NT2/D1 (cell line): ENCODE results near the gene NKX2-8.

Experiments used
- DNase-seq: peaks from one replicate; pipeline ENCODE4 v3.0.0-alpha.2; 2011; ENCODE audit warnings: low read depth, low spot score
- H3K27me3 ChIP-seq: 2 replicates; pipeline ENCODE4 v1.6.0; 2011; ENCODE audit warnings: mild to moderate bottlenecking; ENCODE audit not compliant: insufficient read length, insufficient read depth
- H3K36me3 ChIP-seq: 2 replicates; pipeline ENCODE4 v1.6.1; 2011; ENCODE audit warnings: mild to moderate bottlenecking, low read length, mixed read lengths; ENCODE audit not compliant: insufficient read depth, insufficient read length
- H3K4me1 ChIP-seq: 2 replicates; pipeline ENCODE4 v1.5.1; 2011; ENCODE audit not compliant: insufficient read depth, insufficient read length
- H3K4me3 ChIP-seq: 2 replicates; pipeline ENCODE4 v1.5.1; 2011; ENCODE audit warnings: low read depth; ENCODE audit not compliant: insufficient read length
- H3K9ac ChIP-seq: 2 replicates; pipeline ENCODE4 v1.6.0; 2011; ENCODE audit warnings: low read depth; ENCODE audit not compliant: insufficient read length
- H3K9me3 ChIP-seq: 2 replicates; pipeline ENCODE4 v1.5.1; 2011; ENCODE audit warnings: mild to moderate bottlenecking, low read length; ENCODE audit not compliant: insufficient read depth
- SUZ12 ChIP-seq: IDR thresholded peaks from 2 replicates; pipeline ENCODE4 v1.6.1; 2011; ENCODE audit not compliant: insufficient read length, insufficient read depth; ENCODE audit errors: extremely low read depth
- YY1 ChIP-seq: IDR thresholded peaks from 2 replicates; pipeline ENCODE4 v1.6.1; 2011; ENCODE audit not compliant: insufficient read length, insufficient read depth
- ZNF274 ChIP-seq: IDR thresholded peaks from 2 replicates; pipeline ENCODE4 v1.6.1; 2011; ENCODE audit warnings: mild to moderate bottlenecking, low read depth, low read length

NKX2-8 gene

GRCh38 chr14:36618641-36619040 is 36.2 kb upstream of the NKX2-8 start:
- DNase-seq = no peak
- TF ChIP-seq SUZ12 (no peak), YY1 (no peak), ZNF274 (no peak)

DNA sequence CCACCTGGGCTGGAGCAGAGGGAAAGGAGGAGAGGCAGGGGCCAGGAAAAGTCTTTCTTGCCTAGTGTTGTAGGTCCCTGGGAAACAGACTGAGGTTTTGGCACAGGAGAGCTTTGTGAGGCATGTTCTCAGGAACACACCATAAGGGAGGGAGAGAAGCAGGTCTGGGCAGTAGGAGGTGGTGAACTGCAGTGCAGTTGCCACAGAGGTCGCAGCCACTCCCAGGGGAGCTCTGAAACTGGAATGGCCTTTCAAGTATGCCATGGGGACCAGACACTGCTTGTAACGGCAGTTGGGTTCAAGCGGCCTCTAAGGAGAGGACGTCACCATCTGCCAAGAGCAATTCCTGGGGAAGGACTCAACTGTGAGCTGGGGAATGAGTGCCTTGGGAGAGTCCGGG is 35.4 kb upstream of the NKX2-8 start:
- Histone ChIP-seq H3K36me3 (no peaks in the 10 kb centered on the region), H3K27me3 (no peaks in the 10 kb centered on the region), H3K9me3 (0 out of 2 replicates have a peak, but pooled peaks cover 7% of the 10 kb centered on the region), H3K9ac (no peak overlapping the region), H3K4me1 (no peaks in the 10 kb centered on the region), H3K4me3 (no peak overlapping the region)
- DNase-seq = no peak
- TF ChIP-seq YY1 (no peak), ZNF274 (no peak)

More at GRCh38 chr14:36618641-36619040, 36.2 kb upstream of the NKX2-8 start:
- H3K36me3 ChIP-seq = no peaks in the 10 kb centered on the region
- no peak overlapping the region for H3K9ac ChIP-seq
- H3K9me3 ChIP-seq = 0 out of 2 replicates have a peak, but pooled peaks cover 7% of the 10 kb centered on the region
- H3K27me3 ChIP-seq = no peaks in the 10 kb centered on the region
- no peaks in the 10 kb centered on the region for H3K4me1 ChIP-seq
- H3K4me3 ChIP-seq = no peak overlapping the region

DNA sequence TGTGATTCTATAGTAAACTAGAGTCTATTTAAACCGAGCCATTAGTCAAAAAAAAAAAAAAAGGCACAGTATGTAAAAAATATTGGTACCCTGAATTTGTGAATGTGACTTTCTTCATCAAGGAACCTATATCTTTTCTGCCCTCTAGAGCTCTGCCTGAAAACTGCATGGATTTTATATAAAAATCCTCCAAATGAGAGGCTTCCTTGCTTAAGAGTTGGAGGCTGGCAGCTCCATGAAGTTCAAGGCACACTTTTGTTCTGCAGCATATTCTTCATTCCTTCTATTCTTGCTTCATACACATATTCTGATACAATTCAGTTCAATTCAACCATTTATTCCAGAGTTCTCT is 23.1 kb upstream of the NKX2-8 start:
- H3K4me1 ChIP-seq = no peaks in the 10 kb centered on the region
- H3K36me3 ChIP-seq = no peaks in the 10 kb centered on the region
- TF ChIP-seq YY1 (no peak), ZNF274 (no peak), SUZ12 (no peak)
- H3K9ac ChIP-seq = no peak overlapping the region
- no peak overlapping the region for H3K4me3 ChIP-seq
- H3K9me3 ChIP-seq = no peaks in the 10 kb centered on the region
- DNase-seq = no peak
- H3K27me3 ChIP-seq = no peaks in the 10 kb centered on the region

DNA sequence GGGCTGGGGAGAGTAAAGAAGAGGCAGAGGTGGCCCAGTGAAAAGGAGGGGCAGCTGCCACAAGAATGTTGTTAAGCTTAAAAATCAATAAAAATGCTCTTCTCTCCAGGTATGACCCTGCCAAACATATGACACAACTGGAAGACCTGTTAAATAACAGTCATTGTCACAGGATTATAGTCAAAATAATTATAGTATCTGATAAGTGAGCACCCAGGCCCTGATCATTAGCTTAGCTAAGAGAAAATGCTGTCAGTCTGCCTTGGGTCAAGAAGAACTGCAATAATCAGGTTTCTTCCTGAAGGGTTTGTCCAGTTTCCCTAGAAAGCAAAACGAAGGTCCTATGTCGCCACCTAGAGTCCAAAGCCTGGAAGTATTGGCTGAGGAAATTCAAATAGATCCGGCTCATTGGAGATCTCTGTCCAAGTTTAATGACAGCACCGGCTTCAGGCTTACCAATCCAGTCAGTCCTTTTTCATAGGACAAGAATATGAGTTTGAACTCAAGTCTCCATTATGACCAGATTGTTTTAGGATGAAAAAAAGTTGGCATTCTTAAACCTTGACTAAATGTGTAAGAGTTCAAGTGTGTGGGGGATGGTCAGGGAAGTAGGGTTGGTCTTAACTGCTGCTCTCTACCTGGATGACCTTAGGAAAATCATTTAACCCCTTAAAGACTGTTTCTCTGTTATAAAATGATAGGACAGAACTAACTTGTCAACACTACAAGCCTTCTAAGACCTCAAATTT is 22.5 kb upstream of the NKX2-8 start:
- no peaks in the 10 kb centered on the region for H3K4me1 ChIP-seq
- H3K9me3 ChIP-seq = no peaks in the 10 kb centered on the region
- no peaks in the 10 kb centered on the region for H3K27me3 ChIP-seq
- H3K9ac ChIP-seq = no peak overlapping the region
- H3K4me3 ChIP-seq = no peak overlapping the region
- peak; percentile 56 for DNase-seq
- H3K36me3 ChIP-seq = no peaks in the 10 kb centered on the region
- no peak for TF ChIP-seq SUZ12

DNA sequence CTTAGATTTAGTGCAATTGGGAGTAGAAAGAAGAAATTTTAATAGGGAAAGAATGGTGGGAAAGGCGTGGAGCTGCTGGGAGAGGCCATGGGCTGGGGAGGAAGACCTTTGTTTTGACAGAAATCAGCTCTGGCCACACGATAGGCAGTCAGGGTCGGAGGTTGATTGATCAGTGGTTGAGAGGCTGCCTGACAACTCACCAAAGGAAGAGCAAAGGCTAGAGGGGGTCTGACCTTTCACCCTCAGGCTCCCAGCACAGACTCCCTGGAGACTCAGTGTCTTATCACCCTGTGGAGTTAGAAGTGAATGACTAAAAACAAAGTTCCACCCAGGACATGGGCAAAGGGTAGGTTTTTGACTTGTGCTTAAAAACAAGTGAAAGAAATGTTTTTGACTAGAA is 18.0 kb upstream of the NKX2-8 start:
- Histone ChIP-seq H3K27me3 (no peaks in the 10 kb centered on the region), H3K9ac (no peak overlapping the region), H3K4me1 (no peaks in the 10 kb centered on the region), H3K36me3 (no peaks in the 10 kb centered on the region), H3K4me3 (no peak overlapping the region), H3K9me3 (no peaks in the 10 kb centered on the region)
- DNase-seq = no peak
- no peak for TF ChIP-seq ZNF274
- TF ChIP-seq YY1 = no peak
- TF ChIP-seq SUZ12 = no peak

DNA sequence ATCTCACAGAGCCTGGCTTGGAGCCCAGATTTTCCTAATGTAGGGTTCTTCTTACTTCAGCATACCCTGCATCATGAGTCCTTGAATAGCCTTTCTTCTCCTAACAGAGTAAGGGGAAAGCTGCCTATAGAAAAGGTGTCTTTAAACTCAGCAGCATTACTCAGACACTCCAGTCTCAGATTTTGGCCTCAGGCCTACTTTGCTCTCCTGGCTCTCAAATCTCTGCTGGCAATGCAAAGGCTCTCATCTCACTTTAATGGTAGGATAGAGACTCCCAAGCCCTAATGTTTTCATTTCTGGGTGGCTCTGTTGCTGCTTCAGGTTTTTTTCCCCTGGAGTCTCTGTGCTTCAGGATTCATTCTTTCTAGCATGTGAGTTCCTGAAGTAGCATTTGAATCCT is 9.1 kb upstream of the NKX2-8 start:
- no peak for TF ChIP-seq YY1
- no peak for TF ChIP-seq ZNF274
- TF ChIP-seq SUZ12 = no peak
- H3K4me1 ChIP-seq = no peaks in the 10 kb centered on the region
- H3K36me3 ChIP-seq = no peaks in the 10 kb centered on the region
- no peak for DNase-seq
- H3K4me3 ChIP-seq = no peak overlapping the region
- no peaks in the 10 kb centered on the region for H3K9me3 ChIP-seq
- no peaks in the 10 kb centered on the region for H3K27me3 ChIP-seq
- H3K9ac ChIP-seq = no peak overlapping the region

DNA sequence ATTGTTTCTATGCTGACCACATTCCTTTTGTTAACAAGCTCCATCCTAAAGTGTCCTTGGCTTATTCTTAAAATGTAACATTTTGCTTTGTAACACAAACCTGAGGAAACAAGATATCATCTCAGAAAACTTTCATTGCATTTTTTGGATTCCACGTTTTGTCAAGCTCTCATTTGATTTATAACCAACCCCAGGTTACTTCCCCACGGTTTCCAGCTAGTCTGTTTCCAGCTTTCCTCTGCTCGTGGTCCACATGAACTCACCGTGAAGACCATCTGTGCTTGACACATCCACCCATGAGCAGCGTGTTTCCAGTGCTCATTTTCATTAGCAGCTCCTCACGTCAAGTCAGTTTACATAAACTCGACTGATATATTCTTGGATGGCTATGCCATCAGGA is 6.4 kb upstream of the NKX2-8 start:
- H3K27me3 ChIP-seq = peaks cover 25% of the 10 kb centered on the region
- no peak overlapping the region for H3K9ac ChIP-seq
- no peaks in the 10 kb centered on the region for H3K4me1 ChIP-seq
- no peak for DNase-seq
- no peaks in the 10 kb centered on the region for H3K9me3 ChIP-seq
- TF ChIP-seq ZNF274 = no peak
- TF ChIP-seq YY1 = no peak
- no peak for TF ChIP-seq SUZ12
- no peak overlapping the region for H3K4me3 ChIP-seq
- no peaks in the 10 kb centered on the region for H3K36me3 ChIP-seq

GRCh38 chr14:36588119-36588518 is 5.7 kb upstream of the NKX2-8 start:
- no peaks in the 10 kb centered on the region for H3K9me3 ChIP-seq
- no peaks in the 10 kb centered on the region for H3K36me3 ChIP-seq
- TF ChIP-seq SUZ12 = no peak
- no peak for TF ChIP-seq YY1
- TF ChIP-seq ZNF274 = no peak
- no peaks in the 10 kb centered on the region for H3K4me1 ChIP-seq
- no peak overlapping the region for H3K9ac ChIP-seq
- DNase-seq = no peak
- no peak overlapping the region for H3K4me3 ChIP-seq
- peaks cover 31% of the 10 kb centered on the region for H3K27me3 ChIP-seq
